Measurements from ENCODE around the gene SLFN14. TPM values are rescaled to one million over a fixed set of nuclear protein-coding genes. Genes with fewer than 3 reads are reported as not detected.

Gene SLFN14
- total RNA-seq, 3 donors from 2014 or later (not counting 1 experiment from before 2014, with no cell fraction given): 0.35 to 0.47 TPM; not detected in 1

- H3K4me3 Mint-ChIP-seq: no peak overlapping the region
- WGBS (ENCODE audit: insufficient coverage): 98% methylated on average over 6 of the region's 7 CpGs
- no peaks in the 10 kb centered on the region for H3K27me3 Mint-ChIP-seq (ENCODE audit: low read depth in 2 of 2)
- ATAC-seq (no peak), DNase-seq (no peak)
- intact Hi-C loops (cut with micrococcal nuclease): no loop called here
- Histone ChIP-seq H3K9me3 (ENCODE audit: control insufficient read depth, insufficient read depth, low read length) (no peaks in the 10 kb centered on the region), H3K27ac (ENCODE audit: low read length) (no peak overlapping the region), H3K27me3 (ENCODE audit: control insufficient read depth, insufficient read depth, low read length) (no peaks in the 10 kb centered on the region), H3K36me3 (ENCODE audit: control insufficient read depth, insufficient read depth, low read length) (peaks cover 73% of the 10 kb centered on the region), H3K4me1 (ENCODE audit: control insufficient read depth, insufficient read depth, low read length) (no peaks in the 10 kb centered on the region), H3K4me3 (ENCODE audit: low read length) (no peak overlapping the region)
- no peak overlapping the region for H3K27ac Mint-ChIP-seq
- H3K4me1 Mint-ChIP-seq: no peaks in the 10 kb centered on the region
- no peak for TF ChIP-seq CTCF (IDR thresholded peaks at IDR 0.05)
- no peaks in the 10 kb centered on the region for H3K9me3 Mint-ChIP-seq
- H3K36me3 Mint-ChIP-seq: peaks cover 10% of the 10 kb centered on the region
These were observed 43.1 kb upstream of the SLFN14 start for GRCh38 chr17:35603674-35604073.

GRCh38 chr17:35597604-35598003, 37.0 kb upstream of the SLFN14 start:
- H3K4me3 ChIP-seq (ENCODE audit: low read length): no peak overlapping the region
- H3K36me3 Mint-ChIP-seq: peaks cover 33% of the 10 kb centered on the region
- no peaks in the 10 kb centered on the region for H3K4me1 ChIP-seq (ENCODE audit: control insufficient read depth, insufficient read depth, low read length)
- H3K36me3 ChIP-seq (ENCODE audit: control insufficient read depth, insufficient read depth, low read length): peaks cover 75% of the 10 kb centered on the region
- H3K9me3 ChIP-seq (ENCODE audit: control insufficient read depth, insufficient read depth, low read length): no peaks in the 10 kb centered on the region
- TF ChIP-seq CTCF (IDR thresholded peaks at IDR 0.05): no peak
- H3K4me3 Mint-ChIP-seq: no peak overlapping the region
- no peak overlapping the region for H3K27ac Mint-ChIP-seq
- no peaks in the 10 kb centered on the region for H3K27me3 Mint-ChIP-seq (ENCODE audit: low read depth in 2 of 2)
- H3K4me1 Mint-ChIP-seq: peaks cover 0 to 4% of the 10 kb centered on the region in 2 donors
- 90% methylated on average over 4 of the region's 5 CpGs for WGBS (ENCODE audit: insufficient coverage)
- H3K27ac ChIP-seq (ENCODE audit: low read length): no peak overlapping the region
- no peaks in the 10 kb centered on the region for H3K9me3 Mint-ChIP-seq
- no peak for ATAC-seq
- H3K27me3 ChIP-seq (ENCODE audit: control insufficient read depth, insufficient read depth, low read length): no peaks in the 10 kb centered on the region
- intact Hi-C loops (cut with micrococcal nuclease): no loop called here
- no peak for DNase-seq

- intact Hi-C loops (cut with micrococcal nuclease): no loop called here
- H3K4me3 Mint-ChIP-seq: no peak overlapping the region
These were observed 36.1 kb upstream of the SLFN14 start for GRCh38 chr17:35596530-35597233.

More at GRCh38 chr17:35596530-35597233, 36.1 kb upstream of the SLFN14 start:
- Mint-ChIP-seq H3K4me1 (peaks cover 0 to 4% of the 10 kb centered on the region in 2 donors), H3K36me3 (peaks cover 33% of the 10 kb centered on the region), H3K9me3 (no peaks in the 10 kb centered on the region), H3K27ac (no peak overlapping the region), H3K27me3 (ENCODE audit: low read depth in 2 of 2) (no peaks in the 10 kb centered on the region)
- Histone ChIP-seq H3K27me3 (ENCODE audit: control insufficient read depth, insufficient read depth, low read length) (no peaks in the 10 kb centered on the region), H3K9me3 (ENCODE audit: control insufficient read depth, insufficient read depth, low read length) (no peaks in the 10 kb centered on the region), H3K27ac (ENCODE audit: low read length) (no peak overlapping the region), H3K36me3 (ENCODE audit: control insufficient read depth, insufficient read depth, low read length) (peaks cover 68% of the 10 kb centered on the region), H3K4me3 (ENCODE audit: low read length) (no peak overlapping the region), H3K4me1 (ENCODE audit: control insufficient read depth, insufficient read depth, low read length) (no peaks in the 10 kb centered on the region)
- TF ChIP-seq CTCF (IDR thresholded peaks at IDR 0.05): no peak
- WGBS (ENCODE audit: insufficient coverage): 98% methylated on average over 54 of the region's 54 CpGs
- DNase-seq (no peak), ATAC-seq (no peak)
